Stimulated activated CD4-positive, alpha-beta T cell treated with anti-CD3 and anti-CD28 coated beads, Interleukin-12 subunit alpha, Interleukin-12 subunit beta, amount 100 ng/mL, for 24 hours (primary cell): ENCODE data around the gene EYA2.
"Not testable (repeated sequence)": the region's sequence is repeated elsewhere in the genome, so short reads cannot be mapped to it uniquely, and the experiment has no call there.

ENCODE experiments used
- DNase-seq, 2 experiments: peaks; one replicate each; pipeline ENCODE4 v3.0.0-alpha.2; 2020; ENCODE audit warnings: low read depth in 2 of 2

EYA2 gene

GRCh38 chr20:46894579-46894958 is at the start of gene EYA2:
TSS of gene EYA2 (plus strand) at chr20:46894843. CDS start at chr20:46990011, 95,168 bp downstream.
- no peak for DNase-seq

- DNase-seq = no peak
Measured at GRCh38 chr20:46844965-46845364, 49.7 kb upstream of the EYA2 start.

GRCh38 chr20:46849269-46849668 is 45.4 kb upstream of the EYA2 start:
- DNase-seq = no peak

GRCh38 chr20:46849751-46850150 is 44.9 kb upstream of the EYA2 start:
- no peak for DNase-seq

GRCh38 chr20:46850416-46850815 is 44.2 kb upstream of the EYA2 start:
- DNase-seq = no peak

- DNase-seq = no peak
Measured at GRCh38 chr20:46850896-46851295, 43.7 kb upstream of the EYA2 start.

GRCh38 chr20:46851746-46852145 is 42.9 kb upstream of the EYA2 start:
- no peak for DNase-seq

- no peak for DNase-seq
Measured at GRCh38 chr20:46852313-46852712, 42.3 kb upstream of the EYA2 start.

GRCh38 chr20:46853926-46854325 is 40.7 kb upstream of the EYA2 start:
- no peak for DNase-seq

GRCh38 chr20:46857061-46857831 is 37.4 kb upstream of the EYA2 start:
- DNase-seq = no peak

- DNase-seq = no peak
Measured at GRCh38 chr20:46865824-46866223, 28.8 kb upstream of the EYA2 start.

- DNase-seq = no peak
Measured at GRCh38 chr20:46870041-46870440, 24.6 kb upstream of the EYA2 start.

- no peak for DNase-seq
Measured at GRCh38 chr20:46872328-46873211, 22.1 kb upstream of the EYA2 start.

GRCh38 chr20:46875059-46875458 is 19.6 kb upstream of the EYA2 start:
- DNase-seq = no peak

- DNase-seq = no peak
Measured at GRCh38 chr20:46879386-46879785, 15.3 kb upstream of the EYA2 start.

- not testable (repeated sequence) for DNase-seq
Measured at GRCh38 chr20:46879963-46880362, 14.7 kb upstream of the EYA2 start.

- no peak for DNase-seq
Measured at GRCh38 chr20:46883892-46884291, 10.8 kb upstream of the EYA2 start.

GRCh38 chr20:46890682-46891081 is 4.0 kb upstream of the EYA2 start:
- no peak for DNase-seq

- DNase-seq = no peak
Measured at GRCh38 chr20:46893051-46893450, 1.6 kb upstream of the EYA2 start.

- DNase-seq = no peak
Measured at GRCh38 chr20:46893877-46894578, 615 bp upstream of the EYA2 start.

GRCh38 chr20:46894971-46895905 is 595 bp downstream of the EYA2 start:
- no peak for DNase-seq
